ENCODE measurements around the gene SLC28A2.
"Not testable (repeated sequence)": the region's sequence is repeated elsewhere in the genome, so short reads cannot be mapped to it uniquely, and the experiment has no call there.

The SLC28A2 gene

GRCh38 chr15:45251888-45252287 is at the start of gene SLC28A2:
SLC28A2 (plus strand) TSS chr15:45252234; CDS start chr15:45253216, 982 bp downstream.
- no peak for DNase-seq

- DNase-seq, result no peak
Observed at GRCh38 chr15:45203182-45203581, 48.9 kb upstream of the SLC28A2 start.

- DNase-seq, result peak; percentile 59
Observed at GRCh38 chr15:45205192-45205591, 46.8 kb upstream of the SLC28A2 start.

- no peak for DNase-seq
Observed at GRCh38 chr15:45212493-45212892, 39.5 kb upstream of the SLC28A2 start.

- no peak for DNase-seq
Observed at GRCh38 chr15:45221053-45221599, 30.9 kb upstream of the SLC28A2 start.

GRCh38 chr15:45221967-45222366 is 30.1 kb upstream of the SLC28A2 start:
- DNase-seq, result no peak

GRCh38 chr15:45224621-45225217 is 27.3 kb upstream of the SLC28A2 start:
- no peak for DNase-seq

- no peak for DNase-seq
Observed at GRCh38 chr15:45225506-45226273, 26.3 kb upstream of the SLC28A2 start.

GRCh38 chr15:45228931-45229330 is 23.1 kb upstream of the SLC28A2 start:
- no peak for DNase-seq

- no peak for DNase-seq
Observed at GRCh38 chr15:45230245-45230965, 21.6 kb upstream of the SLC28A2 start.

- DNase-seq, result no peak
Observed at GRCh38 chr15:45231132-45231531, 20.9 kb upstream of the SLC28A2 start.

- no peak for DNase-seq
Observed at GRCh38 chr15:45231864-45232562, 20.0 kb upstream of the SLC28A2 start.

- DNase-seq, result no peak
Observed at GRCh38 chr15:45234562-45235235, 17.3 kb upstream of the SLC28A2 start.

- not testable (repeated sequence) for DNase-seq
Observed at GRCh38 chr15:45236806-45237205, 15.2 kb upstream of the SLC28A2 start.

GRCh38 chr15:45242289-45242688 is 9.7 kb upstream of the SLC28A2 start:
- no peak for DNase-seq

- DNase-seq, result no peak
Observed at GRCh38 chr15:45249125-45249780, 2.8 kb upstream of the SLC28A2 start.

- DNase-seq, result no peak
Observed at GRCh38 chr15:45253330-45253729, 1.3 kb downstream of the SLC28A2 start.

GRCh38 chr15:45254405-45254804 is 2.4 kb downstream of the SLC28A2 start:
- DNase-seq, result no peak

GRCh38 chr15:45254824-45255223 is 2.8 kb downstream of the SLC28A2 start:
- DNase-seq, result not testable (repeated sequence)

GRCh38 chr15:45259796-45260195 is 7.8 kb downstream of the SLC28A2 start:
- no peak for DNase-seq

GRCh38 chr15:45262906-45263461 is 10.9 kb downstream of the SLC28A2 start:
- DNase-seq, result no peak
